NCI-H2227 treated with DMSO at 0.1 percent for 48 hours (cell line): ENCODE measurements around the gene FRYL.

Source experiments
- DNase-seq: peaks from one replicate; lab custom pipeline; 2025; lab: John Stamatoyannopoulos, UW

Gene FRYL

GRCh38 chr4:48554606-48555005, 225.5 kb downstream of the FRYL start:
- no peak for DNase-seq

- DNase-seq = no peak
Measured at GRCh38 chr4:48553720-48554119, 226.4 kb downstream of the FRYL start.

- DNase-seq = peak; percentile 22
Measured at GRCh38 chr4:48546336-48546735, 233.7 kb downstream of the FRYL start.

- DNase-seq = no peak
Measured at GRCh38 chr4:48543796-48544195, 236.3 kb downstream of the FRYL start.

GRCh38 chr4:48542888-48543287, 237.2 kb downstream of the FRYL start:
- no peak for DNase-seq

GRCh38 chr4:48539597-48539996, 240.5 kb downstream of the FRYL start:
- no peak for DNase-seq

- no peak for DNase-seq
Measured at GRCh38 chr4:48538358-48538757, 241.7 kb downstream of the FRYL start.

- no peak for DNase-seq
Measured at GRCh38 chr4:48526406-48526805, 253.7 kb downstream of the FRYL start.

- DNase-seq = no peak
Measured at GRCh38 chr4:48518143-48518542, 261.9 kb downstream of the FRYL start.

GRCh38 chr4:48509543-48509942, 270.5 kb downstream of the FRYL start:
- no peak for DNase-seq

GRCh38 chr4:48506716-48507115, 273.4 kb downstream of the FRYL start:
- DNase-seq = no peak

GRCh38 chr4:48504352-48504751, 275.7 kb downstream of the FRYL start:
- DNase-seq = no peak

- DNase-seq = no peak
Measured at GRCh38 chr4:48504026-48504330, 276.1 kb downstream of the FRYL start.

GRCh38 chr4:48503233-48504025, 276.6 kb downstream of the FRYL start:
- no peak for DNase-seq

- no peak for DNase-seq
Measured at GRCh38 chr4:48499551-48500066, 280.5 kb downstream of the FRYL start.

GRCh38 chr4:48498895-48499294, 281.2 kb downstream of the FRYL start:
- no peak for DNase-seq

GRCh38 chr4:48495941-48496340, 284.1 kb downstream of the FRYL start:
- no peak for DNase-seq

- DNase-seq = no peak
Measured at GRCh38 chr4:48493452-48494100, 286.5 kb downstream of the FRYL start.

GRCh38 chr4:48491514-48492176, 288.4 kb downstream of the FRYL start:
- no peak for DNase-seq

- no peak for DNase-seq
Measured at GRCh38 chr4:48490680-48491513, 289.2 kb downstream of the FRYL start.

GRCh38 chr4:48490012-48490679, 289.9 kb downstream of the FRYL start, which contains the start of gene ZAR1:
ZAR1 (plus strand) TSS chr4:48490252; CDS start chr4:48490292, 40 bp downstream.
- no peak for DNase-seq

- no peak for DNase-seq
Measured at GRCh38 chr4:48489683-48490011, 290.4 kb downstream of the FRYL start.
